ENCODE results near the gene MPZL1.

GRCh38 chr1:167772436-167772835 is 50.7 kb downstream of the MPZL1 start:
- no peak for TF ChIP-seq CTCF (conservative IDR thresholded peaks at IDR 0.05)
- TF ChIP-seq ZFX (IDR thresholded peaks at IDR 0.05) = no peak

All from C4-2B (cell line).